H1 (cell line): Measurements from ENCODE around the gene C5orf15. TPM values are rescaled to one million over a fixed set of nuclear protein-coding genes. Genes with fewer than 3 reads are reported as not detected.

ENCODE experiments used
- CTCF ChIA-PET: fragments of 300-600 bp; sonication (Branson Sonifier 250); formaldehyde crosslinking; loops from one replicate; lab custom pipeline; 2021; ENCODE audit not compliant: partially characterized antibody; lab: Charles Lee
- POLR2A ChIA-PET: fragments of 300-600 bp; sonication (Branson Sonifier 250); formaldehyde crosslinking; loops from one replicate; lab custom pipeline; 2021; ENCODE audit warnings: inconsistent platforms; ENCODE audit not compliant: partially characterized antibody; lab: Charles Lee
- DNase-seq, 2 experiments: peaks; one replicate each; pipeline versions ENCODE4 v3.0.0 to v3.0.0-alpha.2; 2010 to 2022; ENCODE audit warnings: low spot score in 2 of 2, low read depth in 1 of 2, mixed read lengths in 1 of 2
- FAIRE-seq: peaks from 2 replicates; lab custom pipeline; 2011; peaks lifted over from hg19 to GRCh38; lab: Jason Lieb, UNC
- H2AFZ ChIP-seq: 2 replicates; pipeline ENCODE4 v1.8.1; 2012; ENCODE audit warnings: low read length, inconsistent platforms
- H2AK5ac ChIP-seq: 2 replicates; pipeline ENCODE4 v1.6.1; 2013; ENCODE audit warnings: low read depth, low read length
- H2BK120ac ChIP-seq: replicated peaks from 2 replicates; pipeline ENCODE3; 2013; ENCODE audit warnings: low read depth, low read length, inconsistent platforms
- H2BK12ac ChIP-seq: 2 replicates; pipeline ENCODE4 v1.6.1; 2013; ENCODE audit warnings: low read depth, low read length
- H2BK15ac ChIP-seq: 2 replicates; pipeline ENCODE4 v1.6.1; 2013; ENCODE audit warnings: low read length
- H2BK20ac ChIP-seq: 2 replicates; pipeline ENCODE4 v1.6.1; 2013; ENCODE audit warnings: low read length
- H2BK5ac ChIP-seq: 2 replicates; pipeline ENCODE4 v1.6.1; 2013; ENCODE audit warnings: low read depth, low read length
- H3K14ac ChIP-seq: 2 replicates; pipeline ENCODE4 v1.6.1; 2013; ENCODE audit warnings: inconsistent platforms; ENCODE audit not compliant: insufficient read length
- H3K18ac ChIP-seq: 2 replicates; pipeline ENCODE4 v1.6.1; 2013; ENCODE audit warnings: low read length; ENCODE audit errors: extremely low read depth
- H3K23ac ChIP-seq: 2 replicates; pipeline ENCODE4 v1.6.1; 2013; ENCODE audit warnings: inconsistent platforms; ENCODE audit not compliant: insufficient read length
- H3K23me2 ChIP-seq: 2 replicates; pipeline ENCODE4 v1.6.1; 2013; ENCODE audit warnings: low read depth, low read length
- H3K27ac ChIP-seq: 2 replicates; pipeline ENCODE4 v1.6.1; 2011; ENCODE audit warnings: low read depth, low read length, inconsistent platforms
- H3K27me3 ChIP-seq, 4 experiments: replicated peaks in 1 of 4; 1 replicate in 1 of 4; 2 replicates in 3 of 4; pipeline versions ENCODE4 v1.6.1 to v1.8.1; 2011 to 2013; ENCODE audit warnings: low read length in 3 of 4, mild to moderate bottlenecking in 3 of 4, inconsistent platforms in 2 of 4, mixed read lengths in 2 of 4, moderate library complexity in 1 of 4; ENCODE audit not compliant: control insufficient read depth in 3 of 4, insufficient read depth in 3 of 4; ENCODE audit errors: extremely low read depth in 1 of 4
- H3K36me3 ChIP-seq, 4 experiments: 2 replicates each; pipeline versions ENCODE4 v1.6.1 to v1.8.1; 2011 to 2013; ENCODE audit warnings: mild to moderate bottlenecking in 4 of 4, low read length in 3 of 4, moderate library complexity in 2 of 4, control low read depth in 1 of 4, inconsistent platforms in 1 of 4; ENCODE audit not compliant: insufficient read depth in 4 of 4, control insufficient read depth in 2 of 4
- H3K4ac ChIP-seq: replicated peaks from 2 replicates; pipeline ENCODE3; 2013; ENCODE audit warnings: low read length, low read depth, mixed read lengths, inconsistent platforms; ENCODE audit not compliant: insufficient read length
- H3K4me1 ChIP-seq, 4 experiments: replicated peaks in 1 of 4; 1 replicate in 1 of 4; 2 replicates in 3 of 4; pipeline versions ENCODE4 v1.6.1 to v1.8.1; 2011 to 2013; ENCODE audit warnings: low read length in 3 of 4, inconsistent platforms in 2 of 4, mixed read lengths in 1 of 4; ENCODE audit not compliant: insufficient read depth in 4 of 4, control insufficient read depth in 3 of 4
- H3K4me2 ChIP-seq, 2 experiments: 2 replicates each; pipeline versions ENCODE4 v1.6.1 to v1.8.1; 2011 to 2013; ENCODE audit warnings: low read depth in 2 of 2, low read length in 2 of 2, control low read depth in 1 of 2, inconsistent platforms in 1 of 2, mild to moderate bottlenecking in 1 of 2; ENCODE audit not compliant: insufficient read depth in 1 of 2
- H3K4me3 ChIP-seq, 4 experiments: fragments of 200-600, 300-600 bp in 1 of 4; sonication (generic), shearing (Covaris generic), sonication (Bioruptor Twin) in 1 of 4; 2 replicates each; pipeline versions ENCODE4 v1.5.1 to v1.8.1; 2011 to 2016; ENCODE audit warnings: low read length in 4 of 4, low read depth in 3 of 4, control low read depth in 2 of 4, inconsistent platforms in 2 of 4, mild to moderate bottlenecking in 2 of 4, mixed read lengths in 1 of 4, moderate library complexity in 1 of 4; ENCODE audit not compliant: insufficient read depth in 2 of 4; ENCODE audit errors: extremely low read depth in 1 of 4
- H3K56ac ChIP-seq: replicated peaks from 2 replicates; pipeline ENCODE3; 2013; ENCODE audit warnings: low read depth, mild to moderate bottlenecking, mixed read lengths, low read length, inconsistent platforms; ENCODE audit not compliant: insufficient read length
- H3K79me1 ChIP-seq: 2 replicates; pipeline ENCODE4 v1.6.1; 2013; ENCODE audit warnings: low read depth, low read length, control low read depth
- H3K79me2 ChIP-seq, 2 experiments: 2 replicates each; pipeline versions ENCODE4 v1.6.1 to v1.8.1; 2012 to 2013; ENCODE audit warnings: low read length in 2 of 2, mild to moderate bottlenecking in 2 of 2, inconsistent platforms in 1 of 2; ENCODE audit not compliant: insufficient read depth in 2 of 2, control insufficient read depth in 1 of 2
- H3K9ac ChIP-seq, 4 experiments: replicated peaks in 1 of 4; 1 replicate in 1 of 4; 2 replicates in 3 of 4; pipeline versions ENCODE4 v1.6.1 to v1.8.1; 2011 to 2013; ENCODE audit warnings: low read depth in 3 of 4, low read length in 3 of 4, control low read depth in 2 of 4, mild to moderate bottlenecking in 2 of 4, moderate library complexity in 2 of 4, inconsistent platforms in 1 of 4; ENCODE audit errors: extremely low read depth in 1 of 4
- H3K9me3 ChIP-seq, 2 experiments: 2 replicates each; pipeline versions ENCODE4 v1.6.1 to v1.8.1; 2012 to 2013; ENCODE audit warnings: mild to moderate bottlenecking in 2 of 2, moderate library complexity in 2 of 2, control low read depth in 1 of 2, inconsistent platforms in 1 of 2, low read depth in 1 of 2, low read length in 1 of 2, mixed read lengths in 1 of 2; ENCODE audit not compliant: insufficient read depth in 2 of 2
- H4K20me1 ChIP-seq, 2 experiments: replicated peaks in 1 of 2; 2 replicates each; pipeline versions ENCODE3 to v1.8.1; 2011 to 2013; ENCODE audit warnings: inconsistent platforms in 2 of 2, low read length in 2 of 2, mild to moderate bottlenecking in 1 of 2; ENCODE audit not compliant: insufficient read depth in 2 of 2, control insufficient read depth in 1 of 2
- H4K5ac ChIP-seq: 2 replicates; pipeline ENCODE4 v1.6.1; 2013; ENCODE audit warnings: low read length, low read depth, mixed read lengths, inconsistent platforms; ENCODE audit not compliant: insufficient read length
- H4K8ac ChIP-seq: 2 replicates; pipeline ENCODE4 v1.8.0; 2013; ENCODE audit warnings: mild to moderate bottlenecking, moderate library complexity, low read length, inconsistent platforms; ENCODE audit not compliant: insufficient read depth; ENCODE audit errors: extremely low read depth
- H4K91ac ChIP-seq: replicated peaks from 2 replicates; pipeline ENCODE3; 2013; ENCODE audit warnings: low read length, mixed read lengths, inconsistent platforms; ENCODE audit not compliant: insufficient read length
- BRCA1 ChIP-seq: IDR thresholded peaks from 2 replicates; pipeline ENCODE4 v1.6.1; 2012; ENCODE audit warnings: low read depth, low read length, improper control_type of control experiment
- CHD2 ChIP-seq: IDR thresholded peaks from 2 replicates; pipeline ENCODE4 v1.6.1; 2012; ENCODE audit warnings: low read length, improper control_type of control experiment
- CTBP2 ChIP-seq: IDR thresholded peaks from 2 replicates; pipeline ENCODE4 v1.7.0; 2011; ENCODE audit warnings: borderline replicate concordance, mild to moderate bottlenecking, moderate library complexity, mixed read lengths, low read length; ENCODE audit not compliant: insufficient read depth, insufficient read length
- EP300 ChIP-seq, 2 experiments: IDR thresholded peaks; 1 replicate in 1 of 2; 2 replicates in 1 of 2; pipeline ENCODE4 v1.6.1; 2011 to 2012; ENCODE audit warnings: low read depth in 2 of 2, low read length in 2 of 2, mild to moderate bottlenecking in 2 of 2, borderline replicate concordance in 1 of 2, inconsistent platforms in 1 of 2, moderate library complexity in 1 of 2
- GABPA ChIP-seq: IDR thresholded peaks from 2 replicates; pipeline ENCODE4 v1.6.1; 2011; ENCODE audit warnings: mild to moderate bottlenecking, low read length, moderate library complexity, borderline replicate concordance; ENCODE audit not compliant: insufficient read depth
- HDAC6 ChIP-seq: IDR thresholded peaks from one replicate; pipeline ENCODE4 v1.7.1; 2012; ENCODE audit warnings: low read depth, mild to moderate bottlenecking, inconsistent platforms, low read length, moderate library complexity
- JUND ChIP-seq: IDR thresholded peaks from 2 replicates; pipeline ENCODE4 v1.6.1; 2011; ENCODE audit warnings: mild to moderate bottlenecking, improper control_type of control experiment, low read length
- POU5F1 ChIP-seq: IDR thresholded peaks from 2 replicates; pipeline ENCODE4 v1.6.1; 2011; ENCODE audit warnings: low read depth, mild to moderate bottlenecking, low read length, moderate library complexity
- SIRT6 ChIP-seq: IDR thresholded peaks from one replicate; pipeline ENCODE4 v1.7.1; 2012; ENCODE audit warnings: low read length, inconsistent platforms
- SRF ChIP-seq: IDR thresholded peaks from 2 replicates; pipeline ENCODE4 v1.6.1; 2011; ENCODE audit warnings: mild to moderate bottlenecking, low read depth, low read length, moderate library complexity
- TBP ChIP-seq: IDR thresholded peaks from 2 replicates; pipeline ENCODE4 v1.6.1; 2011; ENCODE audit warnings: low read depth, low read length, improper control_type of control experiment
- TEAD4 ChIP-seq: IDR thresholded peaks from 2 replicates; pipeline ENCODE4 v1.6.1; 2012; ENCODE audit warnings: low read depth, low read length, inconsistent platforms, mixed read lengths
- USF2 ChIP-seq: IDR thresholded peaks from 2 replicates; pipeline ENCODE4 v1.6.1; 2011; ENCODE audit warnings: low read length, improper control_type of control experiment
- WGBS, 2 experiments: shearing (Covaris generic) in 1 of 2; methylation state at CpG; one replicate each; pipeline versions ENCODE4 v1.1.6 to v1.1.7; 2013 to 2015; ENCODE audit warnings: low lambda C conversion rate in 2 of 2, mixed read lengths in 2 of 2, inconsistent platforms in 1 of 2, low coverage in 1 of 2, missing lambda C conversion rate in 1 of 2; ENCODE audit not compliant: insufficient replicate concordance in 2 of 2, insufficient coverage in 1 of 2, insufficient read length in 1 of 2; ENCODE audit errors: extremely low coverage in 1 of 2, missing lambda C conversion rate in 1 of 2; 5-methylcytosine and 5-hydroxymethylcytosine counted together
- polyA plus RNA-seq, 7 experiments: library from polyadenylated mRNA; depleted of rRNA in 3 of 7; stranded (reverse) in 5 of 7; unstranded in 2 of 7; fragments of >200 nt in 5 of 7; fragments of 200-250 nt in 2 of 7; gene quantifications; 1 replicate in 5 of 7; 2 replicates in 1 of 7; 4 replicates in 1 of 7; pipeline versions ENCODE4 v1.2.1 to v1.2.3, GENCODE V29; 2011 to 2013; ENCODE audit warnings: missing spikeins in 2 of 7, mixed read lengths in 2 of 7
- total RNA-seq: library from RNA; stranded (reverse); fragmentation: NEBNext Ultra II Directional; extraction: Animal tissue kit (Norgen Biotek cat#: 25700); gene quantifications from 2 replicates; pipeline ENCODE4 v1.2.1, GENCODE V29; 2021

The C5orf15 gene
- total and polyA plus RNA-seq, 2 of the 8 experiments (the other 6 are each of a cell fraction or from before 2014, with no cell fraction given) = 31.7 to 39.3 TPM

- no peak overlapping the region for H2BK12ac ChIP-seq
- H2BK5ac ChIP-seq = no peak overlapping the region
- no peak overlapping the region for H2AK5ac ChIP-seq
- ChIA-PET POLR2A (no interaction called here), CTCF (interaction anchor here (0.6 to 3.5 kb wide), 3 partner anchors 21 to 100 kb away, joined by 3 to 11 read pairs (median 3); no protein-coding TSS in a partner anchor)
- DNase-seq = no peak
- no peaks in the 10 kb centered on the region for H3K79me2 ChIP-seq
- no peak overlapping the region for H3K9ac ChIP-seq
- H3K23ac ChIP-seq = no peak overlapping the region
- H3K79me1 ChIP-seq = no peaks in the 10 kb centered on the region
- H2BK20ac ChIP-seq = no peak overlapping the region
- H3K18ac ChIP-seq = no peak overlapping the region
- H4K20me1 ChIP-seq = no peaks in the 10 kb centered on the region
- H3K4ac ChIP-seq = no peak overlapping the region
- no peaks in the 10 kb centered on the region for H3K27me3 ChIP-seq
- no peak overlapping the region for H4K91ac ChIP-seq
- no peak overlapping the region for H2BK120ac ChIP-seq
- no peak overlapping the region for H3K27ac ChIP-seq
- no peaks in the 10 kb centered on the region; a peak in 1 of 7 replicates for H3K4me1 ChIP-seq
- H4K8ac ChIP-seq = no peak overlapping the region
- no peaks in the 10 kb centered on the region for H3K23me2 ChIP-seq
- no peak overlapping the region for H3K4me2 ChIP-seq
- H2BK15ac ChIP-seq = no peak overlapping the region
- H3K4me3 ChIP-seq = no peak overlapping the region
- no peaks in the 10 kb centered on the region for H3K9me3 ChIP-seq
- no peak for FAIRE-seq
- H3K56ac ChIP-seq = no peak overlapping the region
- WGBS, 2 experiments = 86% methylated on average over 7 of the region's 7 CpGs; no CpG with 5 or more reads in 1 of the 2 experiments
- H3K14ac ChIP-seq = no peak overlapping the region
- no peaks in the 10 kb centered on the region for H3K36me3 ChIP-seq
- no peak overlapping the region for H2AFZ ChIP-seq
- H4K5ac ChIP-seq = no peak overlapping the region
- TF ChIP-seq GABPA (no peak), HDAC6 (no peak), SIRT6 (no peak), BRCA1 (no peak), TBP (no peak), JUND (no peak), EP300 (IDR thresholded peaks at IDR 0.05; ENCODE audit: borderline replicate concordance in 1 of 2, low read depth in 2 of 2, low read length in 2 of 2) (no peak), CTBP2 (no peak), CHD2 (no peak), TEAD4 (no peak), POU5F1 (no peak), SRF (no peak), USF2 (no peak)
These were observed 50.6 kb downstream of the C5orf15 start for GRCh38 chr5:133917785-133918184.
